Stimulated activated effector memory CD8-positive, alpha-beta T cell treated with anti-CD3 and anti-CD28 coated beads, Interleukin-12 subunit alpha, Interleukin-12 subunit beta, amount 100 ng/mL, for 72 hours (primary cell): ENCODE results near the gene PTPRN2.

Experiments
- ATAC-seq: fragments of 150-1000 bp; cut with Tn5 transposase; 2 replicates; pipeline ENCODE4 v1.10.0; 2021
- DNase-seq, 2 donors: peaks; one replicate each; pipeline ENCODE4 v3.0.0; 2021 to 2022; ENCODE audit warnings: low spot score in 2 of 2
- H3K27ac Mint-ChIP-seq: one replicate; pipeline ENCODE4 v1.8.0; 2022; ENCODE audit warnings: mild to moderate bottlenecking, mixed read lengths
- H3K36me3 Mint-ChIP-seq: one replicate; pipeline ENCODE4 v1.8.0; 2022; ENCODE audit warnings: mild to moderate bottlenecking, mixed read lengths
- H3K4me1 Mint-ChIP-seq: one replicate; pipeline ENCODE4 v1.8.0; 2022; ENCODE audit warnings: mixed read lengths
- H3K4me3 Mint-ChIP-seq: one replicate; pipeline ENCODE4 v1.8.0; 2022; ENCODE audit warnings: mild to moderate bottlenecking, mixed read lengths
- H3K9me3 Mint-ChIP-seq: one replicate; pipeline ENCODE4 v1.8.0; 2022; ENCODE audit warnings: mixed read lengths

Gene PTPRN2

GRCh38 chr7:158024881-158025280, 562.7 kb downstream of the PTPRN2 start:
- Mint-ChIP-seq H3K36me3 (no peaks in the 10 kb centered on the region), H3K27ac (no peak overlapping the region)
- no peak for ATAC-seq

GRCh38 chr7:158024351-158024715, 563.3 kb downstream of the PTPRN2 start:
- H3K36me3 Mint-ChIP-seq = no peaks in the 10 kb centered on the region
- no peak overlapping the region for H3K4me3 Mint-ChIP-seq
- H3K9me3 Mint-ChIP-seq = no peaks in the 10 kb centered on the region
- H3K27ac Mint-ChIP-seq = no peak overlapping the region
- ATAC-seq (no peak), DNase-seq (no peak)
- no peaks in the 10 kb centered on the region for H3K4me1 Mint-ChIP-seq

More at GRCh38 chr7:158024881-158025280, 562.7 kb downstream of the PTPRN2 start:
- Mint-ChIP-seq H3K4me1 (no peaks in the 10 kb centered on the region), H3K9me3 (no peaks in the 10 kb centered on the region), H3K4me3 (no peak overlapping the region)
- no peak for DNase-seq

GRCh38 chr7:158023681-158024350, 563.8 kb downstream of the PTPRN2 start:
- DNase-seq (no peak), ATAC-seq (peak; percentile 2)
- Mint-ChIP-seq H3K36me3 (no peaks in the 10 kb centered on the region), H3K9me3 (no peaks in the 10 kb centered on the region), H3K27ac (no peak overlapping the region), H3K4me1 (no peaks in the 10 kb centered on the region), H3K4me3 (no peak overlapping the region)

GRCh38 chr7:158023157-158023556, 564.5 kb downstream of the PTPRN2 start:
- Mint-ChIP-seq H3K36me3 (no peaks in the 10 kb centered on the region), H3K9me3 (no peaks in the 10 kb centered on the region), H3K4me1 (no peaks in the 10 kb centered on the region), H3K4me3 (no peak overlapping the region), H3K27ac (no peak overlapping the region)
- no peak for ATAC-seq
- DNase-seq = no peak

- H3K9me3 Mint-ChIP-seq = no peaks in the 10 kb centered on the region
- no peaks in the 10 kb centered on the region for H3K36me3 Mint-ChIP-seq
- DNase-seq = no peak
- ATAC-seq = no peak
- H3K27ac Mint-ChIP-seq = no peak overlapping the region
- no peaks in the 10 kb centered on the region for H3K4me1 Mint-ChIP-seq
- H3K4me3 Mint-ChIP-seq = no peak overlapping the region
These were observed 565.0 kb downstream of the PTPRN2 start for GRCh38 chr7:158022601-158023000.

- Mint-ChIP-seq H3K4me1 (no peaks in the 10 kb centered on the region), H3K4me3 (no peak overlapping the region), H3K9me3 (no peaks in the 10 kb centered on the region), H3K36me3 (no peaks in the 10 kb centered on the region), H3K27ac (no peak overlapping the region)
- DNase-seq (no peak), ATAC-seq (no peak)
These were observed 565.8 kb downstream of the PTPRN2 start for GRCh38 chr7:158021836-158022235.

- ATAC-seq = no peak
- no peak overlapping the region for H3K27ac Mint-ChIP-seq
- H3K9me3 Mint-ChIP-seq = no peaks in the 10 kb centered on the region
- no peaks in the 10 kb centered on the region for H3K4me1 Mint-ChIP-seq
- DNase-seq = no peak
- H3K4me3 Mint-ChIP-seq = no peak overlapping the region
- no peaks in the 10 kb centered on the region for H3K36me3 Mint-ChIP-seq
These were observed 566.9 kb downstream of the PTPRN2 start for GRCh38 chr7:158020706-158021095.

GRCh38 chr7:158019726-158020705, 567.6 kb downstream of the PTPRN2 start:
- H3K9me3 Mint-ChIP-seq = no peaks in the 10 kb centered on the region
- H3K36me3 Mint-ChIP-seq = no peaks in the 10 kb centered on the region
- no peak for DNase-seq
- H3K4me1 Mint-ChIP-seq = no peaks in the 10 kb centered on the region
- H3K27ac Mint-ChIP-seq = no peak overlapping the region
- no peak for ATAC-seq
- H3K4me3 Mint-ChIP-seq = no peak overlapping the region

GRCh38 chr7:158018971-158019645, 568.5 kb downstream of the PTPRN2 start:
- H3K9me3 Mint-ChIP-seq = no peaks in the 10 kb centered on the region
- H3K27ac Mint-ChIP-seq = no peak overlapping the region
- DNase-seq (no peak), ATAC-seq (no peak)
- no peaks in the 10 kb centered on the region for H3K36me3 Mint-ChIP-seq
- no peak overlapping the region for H3K4me3 Mint-ChIP-seq
- H3K4me1 Mint-ChIP-seq = no peaks in the 10 kb centered on the region

- no peaks in the 10 kb centered on the region for H3K9me3 Mint-ChIP-seq
- ATAC-seq (no peak), DNase-seq (no peak)
- no peaks in the 10 kb centered on the region for H3K36me3 Mint-ChIP-seq
- H3K4me1 Mint-ChIP-seq = no peaks in the 10 kb centered on the region
- no peak overlapping the region for H3K4me3 Mint-ChIP-seq
- H3K27ac Mint-ChIP-seq = no peak overlapping the region
These were observed 569.4 kb downstream of the PTPRN2 start for GRCh38 chr7:158018098-158018762.

GRCh38 chr7:158017111-158018097, 570.2 kb downstream of the PTPRN2 start:
- Mint-ChIP-seq H3K4me1 (no peaks in the 10 kb centered on the region), H3K9me3 (no peaks in the 10 kb centered on the region), H3K4me3 (no peak overlapping the region), H3K36me3 (no peaks in the 10 kb centered on the region), H3K27ac (no peak overlapping the region)
- no peak for ATAC-seq
- no peak for DNase-seq

GRCh38 chr7:158016180-158017097, 571.2 kb downstream of the PTPRN2 start:
- Mint-ChIP-seq H3K27ac (no peak overlapping the region), H3K4me3 (no peak overlapping the region), H3K36me3 (no peaks in the 10 kb centered on the region), H3K4me1 (no peaks in the 10 kb centered on the region), H3K9me3 (no peaks in the 10 kb centered on the region)
- no peak for ATAC-seq
- no peak for DNase-seq

- no peak for ATAC-seq
- no peaks in the 10 kb centered on the region for H3K9me3 Mint-ChIP-seq
- DNase-seq = no peak
- peaks cover 4% of the 10 kb centered on the region for H3K4me1 Mint-ChIP-seq
- no peak overlapping the region for H3K4me3 Mint-ChIP-seq
- no peaks in the 10 kb centered on the region for H3K36me3 Mint-ChIP-seq
- no peak overlapping the region for H3K27ac Mint-ChIP-seq
These were observed 572.0 kb downstream of the PTPRN2 start for GRCh38 chr7:158015403-158016179.
